HEK293T (cell line): ENCODE data around the gene TMEM51.

Experiments used
- BHLHE40 ChIP-seq: fragments of 450-650 bp; IDR thresholded peaks from 2 replicates; pipeline ENCODE4 v1.6.1; 2016; ENCODE audit warnings: mild to moderate bottlenecking, moderate library complexity, borderline replicate concordance
- CTBP1 ChIP-seq: fragments of 450-650 bp; IDR thresholded peaks from 2 replicates; pipeline ENCODE4 v1.6.1; 2016; ENCODE audit warnings: borderline replicate concordance
- ELF4 ChIP-seq: fragments of 450-650 bp; IDR thresholded peaks from 2 replicates; pipeline ENCODE4 v1.6.1; 2017; ENCODE audit warnings: antibody characterized with exemption
- FOXM1 ChIP-seq: fragments of 450-650 bp; IDR thresholded peaks from 2 replicates; pipeline ENCODE4 v1.6.1; 2017; ENCODE audit warnings: mild to moderate bottlenecking, borderline replicate concordance
- SUZ12 ChIP-seq: fragments of 450-650 bp; IDR thresholded peaks from 2 replicates; pipeline ENCODE4 v1.6.1; 2016; ENCODE audit warnings: mild to moderate bottlenecking
- TF ChIP-seq, protein P1 (sequence below): fragments of 450-650 bp; IDR thresholded peaks from 2 replicates; pipeline ENCODE4 v1.6.1; 2016

DNA sequence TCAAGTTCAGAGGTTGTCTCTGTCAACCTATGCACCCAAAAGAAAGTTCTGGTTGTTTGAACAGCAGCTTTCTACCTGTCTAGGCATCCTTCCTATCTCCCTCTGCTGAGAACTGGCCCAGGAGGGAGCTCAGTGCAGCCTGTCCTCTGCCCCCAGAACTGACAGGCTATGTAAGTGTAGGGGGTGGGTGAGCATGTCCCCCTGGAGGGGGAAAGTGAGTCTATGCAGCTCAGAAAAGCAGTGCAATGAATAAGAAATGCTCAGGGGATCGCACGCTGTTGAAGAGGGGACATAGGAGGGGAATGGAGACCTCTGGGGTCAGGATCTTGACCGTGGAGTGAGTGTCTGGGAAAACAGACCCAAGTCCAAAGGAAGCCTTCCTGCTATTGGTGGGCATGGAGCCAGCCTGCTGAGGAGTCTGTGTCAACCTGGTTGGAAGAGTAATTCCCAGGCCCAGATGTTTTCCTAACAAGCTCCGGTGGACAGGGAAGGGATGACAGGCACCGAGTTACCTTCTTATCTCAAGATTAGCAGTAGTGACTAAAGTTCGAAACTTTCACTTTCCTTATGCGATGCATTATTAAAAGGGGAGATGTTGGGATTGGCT lies 67.4 kb downstream of the TMEM51 start:
- TF ChIP-seq ELF4 (no peak), BHLHE40 (no peak), FOXM1 (no peak), SUZ12 (no peak), CTBP1 (no peak)
- TF ChIP-seq, protein P1, sequence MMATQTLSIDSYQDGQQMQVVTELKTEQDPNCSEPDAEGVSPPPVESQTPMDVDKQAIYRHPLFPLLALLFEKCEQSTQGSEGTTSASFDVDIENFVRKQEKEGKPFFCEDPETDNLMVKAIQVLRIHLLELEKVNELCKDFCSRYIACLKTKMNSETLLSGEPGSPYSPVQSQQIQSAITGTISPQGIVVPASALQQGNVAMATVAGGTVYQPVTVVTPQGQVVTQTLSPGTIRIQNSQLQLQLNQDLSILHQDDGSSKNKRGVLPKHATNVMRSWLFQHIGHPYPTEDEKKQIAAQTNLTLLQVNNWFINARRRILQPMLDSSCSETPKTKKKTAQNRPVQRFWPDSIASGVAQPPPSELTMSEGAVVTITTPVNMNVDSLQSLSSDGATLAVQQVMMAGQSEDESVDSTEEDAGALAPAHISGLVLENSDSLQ = no peak
